OCI-LY1 (cell line): ENCODE data around the gene ADCK1.

Source experiments
- EZH2 ChIP-seq: fragments of 200-600 bp; sonication (generic), shearing (Covaris generic); IDR thresholded peaks from 2 replicates; pipeline ENCODE4 v1.8.0; 2017; ENCODE audit warnings: borderline replicate concordance, mixed run types, mild to moderate bottlenecking, antibody characterized with exemption, low read length, moderate library complexity, mixed read lengths
- TF ChIP-seq, protein P1 (sequence below): fragments of 200-600 bp; sonication (generic), shearing (Covaris generic); IDR thresholded peaks from 2 replicates; pipeline ENCODE4 v1.5.1; 2017; ENCODE audit warnings: mild to moderate bottlenecking, antibody characterized with exemption, low read length, moderate library complexity, mixed read lengths

DNA sequence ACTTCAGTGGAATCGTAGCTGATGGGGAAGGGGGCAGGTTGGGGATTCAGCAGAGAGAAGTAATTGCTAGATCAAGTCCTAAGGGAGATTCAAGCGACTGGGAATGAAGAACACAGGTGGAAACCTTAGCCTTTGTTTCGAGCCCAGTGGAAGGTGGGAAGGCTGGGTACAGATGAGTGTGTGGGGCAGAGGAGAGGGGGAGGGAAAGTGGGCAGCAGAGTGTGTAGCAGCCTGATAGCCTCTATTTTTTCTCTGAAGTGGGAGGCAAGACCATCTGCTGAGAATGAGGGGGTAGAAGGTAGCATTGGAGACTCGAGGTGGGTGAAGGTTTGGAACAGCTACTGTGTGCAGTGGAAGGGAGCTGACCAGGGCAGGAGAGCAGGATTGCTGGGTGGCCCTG is 91.0 kb downstream of the ADCK1 start:
- TF ChIP-seq, protein P1, sequence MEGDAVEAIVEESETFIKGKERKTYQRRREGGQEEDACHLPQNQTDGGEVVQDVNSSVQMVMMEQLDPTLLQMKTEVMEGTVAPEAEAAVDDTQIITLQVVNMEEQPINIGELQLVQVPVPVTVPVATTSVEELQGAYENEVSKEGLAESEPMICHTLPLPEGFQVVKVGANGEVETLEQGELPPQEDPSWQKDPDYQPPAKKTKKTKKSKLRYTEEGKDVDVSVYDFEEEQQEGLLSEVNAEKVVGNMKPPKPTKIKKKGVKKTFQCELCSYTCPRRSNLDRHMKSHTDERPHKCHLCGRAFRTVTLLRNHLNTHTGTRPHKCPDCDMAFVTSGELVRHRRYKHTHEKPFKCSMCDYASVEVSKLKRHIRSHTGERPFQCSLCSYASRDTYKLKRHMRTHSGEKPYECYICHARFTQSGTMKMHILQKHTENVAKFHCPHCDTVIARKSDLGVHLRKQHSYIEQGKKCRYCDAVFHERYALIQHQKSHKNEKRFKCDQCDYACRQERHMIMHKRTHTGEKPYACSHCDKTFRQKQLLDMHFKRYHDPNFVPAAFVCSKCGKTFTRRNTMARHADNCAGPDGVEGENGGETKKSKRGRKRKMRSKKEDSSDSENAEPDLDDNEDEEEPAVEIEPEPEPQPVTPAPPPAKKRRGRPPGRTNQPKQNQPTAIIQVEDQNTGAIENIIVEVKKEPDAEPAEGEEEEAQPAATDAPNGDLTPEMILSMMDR: no peak
- TF ChIP-seq EZH2: no peak
